Activated CD4-positive, alpha-beta memory T cell treated with anti-CD3 and anti-CD28 coated beads, Interleukin-2, amount 10 ng/mL, durations not matched to agents 7 days and 5 days (primary cell): Measurements from ENCODE around the gene RAP1GAP. TPM values are rescaled to one million over a fixed set of nuclear protein-coding genes. Genes with fewer than 3 reads are reported as not detected.

Experiments
- CTCF ChIA-PET: fragments of 350-600 bp; sonication (Branson Sonifier 250); formaldehyde crosslinking; loops from one replicate; lab custom pipeline; 2021; ENCODE audit warnings: antibody characterized with exemption, inconsistent platforms; lab: Charles Lee
- POLR2A ChIA-PET: fragments of 350-600 bp; sonication (Branson Sonifier 250); formaldehyde crosslinking; loops from one replicate; lab custom pipeline; 2021; ENCODE audit warnings: antibody characterized with exemption; lab: Charles Lee
- DNase-seq: peaks from one replicate; pipeline ENCODE4 v3.0.0-alpha.2; 2020
- H3K27ac Mint-ChIP-seq: one replicate; pipeline ENCODE4 v1.8.0; 2021; ENCODE audit warnings: mild to moderate bottlenecking, mixed read lengths
- H3K27me3 Mint-ChIP-seq: one replicate; pipeline ENCODE4 v1.8.0; 2021; ENCODE audit warnings: mixed read lengths
- H3K36me3 Mint-ChIP-seq: one replicate; pipeline ENCODE4 v1.8.0; 2021; ENCODE audit warnings: low read depth, mixed read lengths
- H3K4me1 Mint-ChIP-seq: one replicate; pipeline ENCODE4 v1.8.0; 2021; ENCODE audit warnings: mixed read lengths
- H3K4me3 Mint-ChIP-seq: one replicate; pipeline ENCODE4 v1.8.0; 2021; ENCODE audit warnings: mild to moderate bottlenecking, mixed read lengths
- H3K9me3 Mint-ChIP-seq: one replicate; pipeline ENCODE4 v1.8.0; 2021; ENCODE audit warnings: mixed read lengths
- total RNA-seq, 2 experiments: library from RNA; stranded (reverse); gene quantifications; one replicate each; pipeline ENCODE4 v1.2.3, GENCODE V29; 2021

RAP1GAP gene
- total RNA-seq, 2 experiments from 2014 or later, result 0.15 TPM; not detected in 1

- H3K4me3 Mint-ChIP-seq, result no peak overlapping the region
- POLR2A ChIA-PET, result no interaction called here
Measured at GRCh38 chr1:21664806-21665588, 4.2 kb downstream of the RAP1GAP start.

DNA sequence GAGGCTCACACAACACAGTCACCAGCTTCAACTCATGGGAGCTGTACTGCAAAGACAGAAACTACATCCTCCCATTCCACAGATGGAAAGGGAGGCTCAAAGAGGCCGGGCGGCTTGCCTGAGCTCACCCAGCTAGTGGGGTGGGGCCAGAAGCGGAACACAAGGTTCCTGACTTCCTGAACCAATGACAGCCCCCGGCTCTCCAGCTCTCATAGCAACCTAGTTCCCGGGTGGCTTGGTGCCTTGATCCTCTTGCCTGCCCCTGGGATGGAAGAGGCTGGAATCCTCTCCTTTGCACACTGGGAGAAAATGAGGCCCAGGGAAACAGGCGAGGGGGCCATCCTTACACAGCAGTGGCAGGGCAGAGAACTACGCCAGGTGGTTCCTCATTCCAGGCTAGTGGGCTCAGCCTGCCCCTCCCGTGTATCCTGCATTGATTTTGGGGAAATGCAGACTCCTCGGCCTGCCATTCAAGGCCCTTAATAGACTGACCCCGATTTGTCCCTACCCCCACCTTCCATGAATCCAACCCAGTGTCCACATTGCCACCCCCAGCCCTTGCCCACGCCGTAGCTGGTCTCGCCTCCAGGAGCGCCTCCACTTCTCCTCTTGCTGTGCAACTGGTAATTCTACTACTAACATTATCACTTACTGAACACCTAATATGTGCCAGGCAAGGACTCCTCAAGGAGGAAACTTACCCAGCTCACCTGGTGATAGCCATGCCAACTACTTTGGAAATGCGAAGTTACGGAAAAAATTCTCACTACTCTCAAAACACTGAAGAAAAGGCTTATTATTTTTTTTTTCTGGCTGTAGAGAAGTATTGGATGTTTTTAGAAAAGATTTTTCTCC, 5.0 kb downstream of the RAP1GAP start:
- ChIA-PET POLR2A (no interaction called here), CTCF (no interaction called here)
- H3K4me3 Mint-ChIP-seq, result no peak overlapping the region
- no peaks in the 10 kb centered on the region for H3K36me3 Mint-ChIP-seq
- no peak for DNase-seq
- no peaks in the 10 kb centered on the region for H3K9me3 Mint-ChIP-seq
- no peak overlapping the region for H3K27ac Mint-ChIP-seq
- peaks cover 39% of the 10 kb centered on the region for H3K27me3 Mint-ChIP-seq
- H3K4me1 Mint-ChIP-seq, result peaks cover 9% of the 10 kb centered on the region

More at GRCh38 chr1:21664806-21665588, 4.2 kb downstream of the RAP1GAP start:
- H3K36me3 Mint-ChIP-seq, result no peaks in the 10 kb centered on the region
- H3K9me3 Mint-ChIP-seq, result no peaks in the 10 kb centered on the region
- CTCF ChIA-PET, result no interaction called here
- no peak for DNase-seq
- H3K27ac Mint-ChIP-seq, result no peak overlapping the region
- H3K27me3 Mint-ChIP-seq, result peaks cover 40% of the 10 kb centered on the region
- peaks cover 6% of the 10 kb centered on the region for H3K4me1 Mint-ChIP-seq

DNA sequence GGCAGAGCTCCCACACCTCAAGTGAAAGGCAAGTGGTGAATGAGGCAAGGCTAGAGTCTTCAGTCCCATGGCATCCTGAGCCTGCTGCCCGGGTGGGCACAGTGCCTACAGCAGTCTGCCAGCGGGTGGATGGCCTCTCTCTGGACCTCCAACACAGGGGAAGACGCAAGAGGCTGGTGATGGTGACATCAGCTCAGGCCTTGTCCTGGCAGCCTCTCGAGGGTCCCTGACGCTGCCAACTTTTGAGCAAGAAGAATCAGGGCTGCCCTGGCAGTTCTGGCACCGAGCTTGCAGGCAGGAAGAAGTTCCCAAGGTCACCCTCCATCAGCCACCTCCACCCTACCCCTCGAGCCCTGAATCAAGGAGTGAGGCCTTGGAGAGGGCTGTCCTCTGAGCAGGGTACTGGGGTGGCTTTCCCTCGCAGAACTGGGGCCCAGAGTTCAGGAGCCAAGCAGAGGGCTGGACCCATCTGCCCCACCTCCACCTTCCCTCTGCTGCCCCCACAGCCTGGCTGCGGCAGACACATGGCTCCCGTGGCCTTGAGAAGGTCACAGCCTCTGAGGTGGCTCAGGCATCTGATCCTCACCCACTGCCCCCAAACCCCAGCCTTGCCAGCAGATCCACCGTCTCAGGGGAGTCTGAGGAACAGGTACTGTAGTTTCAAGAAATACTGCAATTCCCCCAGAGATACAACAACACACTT, 5.8 kb downstream of the RAP1GAP start:
- Mint-ChIP-seq H3K4me1 (peaks cover 9% of the 10 kb centered on the region), H3K4me3 (no peak overlapping the region), H3K27me3 (peaks cover 37% of the 10 kb centered on the region), H3K36me3 (no peaks in the 10 kb centered on the region), H3K27ac (no peak overlapping the region), H3K9me3 (no peaks in the 10 kb centered on the region)
- POLR2A ChIA-PET, result no interaction called here
- CTCF ChIA-PET, result interaction anchor here (0.7 kb wide), 1 partner anchor 91 kb away, joined by 3 read pairs; no protein-coding TSS in a partner anchor
- no peak for DNase-seq

DNA sequence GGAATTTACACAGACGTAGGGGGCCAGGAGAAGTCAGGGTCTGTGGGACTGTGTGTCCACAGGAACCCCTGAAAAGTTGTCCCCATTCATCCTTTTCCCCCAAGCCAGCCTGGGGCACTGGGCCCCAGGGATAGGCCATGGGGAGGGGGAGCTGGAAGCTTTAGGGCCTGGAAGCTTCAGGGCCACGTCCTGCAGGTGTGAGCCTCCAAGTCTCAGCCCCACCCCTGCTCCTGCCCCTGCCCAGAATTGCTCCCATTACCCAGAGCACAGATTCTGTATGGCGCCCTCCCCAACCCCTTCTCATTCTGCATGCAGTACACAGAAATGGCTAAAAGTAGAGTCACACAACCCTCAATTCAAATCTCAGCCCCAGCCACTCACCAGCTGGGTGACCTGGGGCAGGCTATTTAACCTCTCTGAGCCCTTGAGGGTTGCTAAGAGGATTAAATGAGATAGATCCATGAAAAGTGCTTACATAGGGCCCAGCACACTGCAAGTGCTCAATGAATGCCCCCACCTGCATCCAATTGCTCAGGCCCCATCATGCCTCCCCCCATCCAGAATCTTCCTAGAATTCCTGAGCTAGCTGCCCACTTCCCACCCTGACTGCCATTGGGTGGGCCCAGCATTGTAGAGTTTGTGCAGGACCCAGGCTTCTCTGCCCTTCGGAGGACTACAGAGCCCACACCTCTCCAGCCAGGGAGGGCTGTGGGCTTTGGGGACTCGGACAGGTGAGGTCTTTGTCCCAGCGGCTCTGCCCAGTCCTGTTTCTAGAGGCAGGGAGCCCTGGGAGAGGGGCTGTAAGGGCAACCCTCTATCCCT, 6.5 kb downstream of the RAP1GAP start:
- no peak overlapping the region for H3K4me3 Mint-ChIP-seq
- H3K36me3 Mint-ChIP-seq, result no peaks in the 10 kb centered on the region
- ChIA-PET CTCF (interaction anchor here (0.7 kb wide), 1 partner anchor 90 kb away, joined by 3 read pairs; no protein-coding TSS in a partner anchor), POLR2A (no interaction called here)
- peaks cover 9% of the 10 kb centered on the region for H3K4me1 Mint-ChIP-seq
- no peak for DNase-seq
- H3K27ac Mint-ChIP-seq, result no peak overlapping the region
- H3K27me3 Mint-ChIP-seq, result peaks cover 29% of the 10 kb centered on the region
- H3K9me3 Mint-ChIP-seq, result no peaks in the 10 kb centered on the region

DNA sequence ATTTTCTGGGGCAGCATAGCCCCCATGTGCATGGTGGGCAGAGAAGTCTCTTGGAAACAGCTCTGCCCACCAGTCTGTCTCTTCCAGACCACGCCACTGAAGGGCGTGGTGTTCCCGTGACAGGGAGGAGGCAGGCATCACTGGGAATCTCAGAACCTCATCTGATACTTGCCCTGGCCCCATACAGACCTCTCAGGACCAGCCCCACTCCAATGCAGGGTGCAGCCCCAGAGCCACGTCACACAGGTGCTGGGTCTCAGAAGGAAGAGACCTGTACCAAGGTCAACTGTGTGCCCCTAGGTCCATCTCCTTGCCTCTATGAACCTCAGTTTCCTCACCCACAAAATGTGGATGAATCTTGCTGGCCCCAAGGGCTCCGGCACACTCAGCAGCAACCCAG, 7.3 kb downstream of the RAP1GAP start:
- DNase-seq, result no peak

GRCh38 chr1:21659924-21660326, 9.2 kb downstream of the RAP1GAP start:
- ChIA-PET POLR2A (no interaction called here), CTCF (interaction anchor here (0.5 to 1.5 kb wide), 5 partner anchors 12 to 111 kb away, joined by 3 read pairs; no protein-coding TSS in a partner anchor)
- Mint-ChIP-seq H3K27me3 (peaks cover 22% of the 10 kb centered on the region), H3K9me3 (no peaks in the 10 kb centered on the region), H3K4me1 (peaks cover 7% of the 10 kb centered on the region), H3K4me3 (no peak overlapping the region), H3K27ac (no peak overlapping the region), H3K36me3 (no peaks in the 10 kb centered on the region)
- DNase-seq, result no peak

More for the DNA sequence above, 7.3 kb downstream of the RAP1GAP start:
- Mint-ChIP-seq H3K27ac (no peak overlapping the region), H3K4me3 (no peak overlapping the region), H3K36me3 (no peaks in the 10 kb centered on the region), H3K27me3 (peaks cover 25% of the 10 kb centered on the region), H3K9me3 (no peaks in the 10 kb centered on the region), H3K4me1 (peaks cover 9% of the 10 kb centered on the region)
- CTCF ChIA-PET, result no interaction called here
- POLR2A ChIA-PET, result no interaction called here

DNA sequence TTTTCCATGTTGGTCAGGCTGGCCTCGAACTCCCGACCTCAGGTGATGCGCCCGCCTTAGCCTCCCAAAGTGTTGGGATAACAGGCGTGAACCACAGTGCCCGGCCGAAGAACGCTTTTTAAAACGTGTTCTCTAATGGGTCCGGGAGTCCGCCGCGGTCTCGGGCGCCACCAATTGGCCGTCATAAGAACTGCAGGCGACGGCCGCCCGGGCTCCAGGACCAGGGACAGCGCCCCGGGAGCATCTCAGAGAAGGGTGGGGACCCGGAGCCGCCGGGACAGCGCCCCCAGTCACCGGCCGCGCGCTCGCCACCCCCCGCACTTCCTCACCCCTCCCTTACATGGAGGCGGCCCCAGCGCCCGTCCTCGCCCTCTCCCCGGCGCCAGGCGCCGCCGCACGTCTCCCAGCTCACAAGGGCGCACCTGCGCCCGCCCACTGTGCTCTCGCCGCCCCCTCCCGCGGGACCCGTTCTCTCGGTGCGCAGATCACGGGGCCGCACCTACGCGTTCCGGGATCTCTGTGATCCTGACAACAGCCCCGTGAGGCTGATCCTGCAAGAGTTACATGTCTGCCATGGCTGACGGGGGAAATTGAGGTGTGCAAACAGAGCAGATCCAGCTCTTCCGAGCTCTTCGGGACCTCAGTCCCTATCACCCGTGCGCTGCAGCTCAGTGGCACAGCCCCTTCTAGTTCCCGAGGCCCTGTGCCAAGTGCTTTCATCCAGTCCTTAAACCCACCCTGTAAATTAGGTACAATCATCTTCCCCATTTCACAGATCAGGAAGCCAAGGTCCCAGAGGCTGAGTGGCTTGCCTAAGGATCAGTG, 9.8 kb downstream of the RAP1GAP start:
- peak overlapping the region; percentile 32 for H3K4me3 Mint-ChIP-seq
- ChIA-PET POLR2A (no interaction called here), CTCF (interaction anchor here (0.5 to 1.5 kb wide), 8 partner anchors 13 to 558 kb away, joined by 3 read pairs; no protein-coding TSS in a partner anchor)
- no peaks in the 10 kb centered on the region for H3K36me3 Mint-ChIP-seq
- H3K27ac Mint-ChIP-seq, result no peak overlapping the region
- H3K4me1 Mint-ChIP-seq, result peaks cover 5% of the 10 kb centered on the region
- no peaks in the 10 kb centered on the region for H3K9me3 Mint-ChIP-seq
- peak; percentile 83 for DNase-seq
- H3K27me3 Mint-ChIP-seq, result peaks cover 22% of the 10 kb centered on the region

GRCh38 chr1:21657456-21658190, 11.5 kb downstream of the RAP1GAP start:
- Mint-ChIP-seq H3K27me3 (peaks cover 29% of the 10 kb centered on the region), H3K9me3 (no peaks in the 10 kb centered on the region), H3K4me1 (peaks cover 7% of the 10 kb centered on the region), H3K27ac (no peak overlapping the region), H3K4me3 (no peak overlapping the region), H3K36me3 (no peaks in the 10 kb centered on the region)
- CTCF ChIA-PET, result interaction anchor here (0.6 to 1.3 kb wide), 2 partner anchors 10 to 613 kb away, joined by 3 read pairs; no protein-coding TSS in a partner anchor
- POLR2A ChIA-PET, result no interaction called here
- no peak for DNase-seq

DNA sequence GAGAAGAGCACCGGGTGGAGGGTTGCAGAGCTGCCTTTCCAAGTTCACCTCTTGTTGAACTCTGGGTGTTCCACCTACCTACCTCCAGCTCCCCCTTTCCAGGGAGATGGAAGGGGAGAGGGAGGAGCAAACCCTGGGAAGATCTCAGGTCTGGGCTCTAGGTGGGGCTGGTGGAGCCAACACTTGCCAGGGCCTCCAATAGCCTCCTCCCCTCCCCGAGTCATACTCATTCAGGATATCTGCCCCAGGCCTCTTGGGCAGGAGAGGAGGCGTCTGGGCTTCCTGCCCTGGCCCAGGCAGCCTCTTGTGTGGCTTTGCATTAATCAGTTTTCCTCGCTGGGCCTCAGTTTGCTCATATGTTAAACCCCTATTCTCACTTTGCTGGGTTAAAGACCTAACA, 13.4 kb downstream of the RAP1GAP start:
- no peak overlapping the region for H3K27ac Mint-ChIP-seq
- H3K27me3 Mint-ChIP-seq, result peaks cover 34% of the 10 kb centered on the region
- peaks cover 20% of the 10 kb centered on the region for H3K4me1 Mint-ChIP-seq
- H3K9me3 Mint-ChIP-seq, result no peaks in the 10 kb centered on the region
- no peaks in the 10 kb centered on the region for H3K36me3 Mint-ChIP-seq
- H3K4me3 Mint-ChIP-seq, result no peak overlapping the region
- DNase-seq, result no peak
- POLR2A ChIA-PET, result no interaction called here
- CTCF ChIA-PET, result no interaction called here

- Mint-ChIP-seq H3K27ac (no peak overlapping the region), H3K36me3 (no peaks in the 10 kb centered on the region), H3K27me3 (peaks cover 30% of the 10 kb centered on the region), H3K4me3 (no peak overlapping the region), H3K4me1 (peaks cover 21% of the 10 kb centered on the region), H3K9me3 (no peaks in the 10 kb centered on the region)
- ChIA-PET POLR2A (no interaction called here), CTCF (no interaction called here)
- no peak for DNase-seq
Measured at GRCh38 chr1:21655259-21655658, 13.9 kb downstream of the RAP1GAP start.

GRCh38 chr1:21654209-21654608, 14.9 kb downstream of the RAP1GAP start:
- CTCF ChIA-PET, result no interaction called here
- no peak overlapping the region for H3K27ac Mint-ChIP-seq
- H3K27me3 Mint-ChIP-seq, result peaks cover 28% of the 10 kb centered on the region
- no peak for DNase-seq
- no peaks in the 10 kb centered on the region for H3K9me3 Mint-ChIP-seq
- POLR2A ChIA-PET, result no interaction called here
- no peak overlapping the region for H3K4me3 Mint-ChIP-seq
- H3K36me3 Mint-ChIP-seq, result no peaks in the 10 kb centered on the region
- H3K4me1 Mint-ChIP-seq, result peaks cover 15% of the 10 kb centered on the region
